T1000 (cell line): ENCODE measurements around the gene RFFL.
"Not testable (repeated sequence)": the region's sequence is repeated elsewhere in the genome, so short reads cannot be mapped to it uniquely, and the experiment has no call there.

Experiments
- DNase-seq: peaks from one replicate; lab custom pipeline; 2025; ENCODE audit warnings: mixed read lengths; lab: John Stamatoyannopoulos, UW

The RFFL gene, protein sequence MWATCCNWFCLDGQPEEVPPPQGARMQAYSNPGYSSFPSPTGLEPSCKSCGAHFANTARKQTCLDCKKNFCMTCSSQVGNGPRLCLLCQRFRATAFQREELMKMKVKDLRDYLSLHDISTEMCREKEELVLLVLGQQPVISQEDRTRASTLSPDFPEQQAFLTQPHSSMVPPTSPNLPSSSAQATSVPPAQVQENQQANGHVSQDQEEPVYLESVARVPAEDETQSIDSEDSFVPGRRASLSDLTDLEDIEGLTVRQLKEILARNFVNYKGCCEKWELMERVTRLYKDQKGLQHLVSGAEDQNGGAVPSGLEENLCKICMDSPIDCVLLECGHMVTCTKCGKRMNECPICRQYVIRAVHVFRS

GRCh38 chr17:35063514-35064223, at the start of gene RFFL:
TSS of gene RFFL (minus strand) at chr17:35063707. CDS start at chr17:35026553, 37,154 bp downstream.
- peak; percentile 92 for DNase-seq

DNA sequence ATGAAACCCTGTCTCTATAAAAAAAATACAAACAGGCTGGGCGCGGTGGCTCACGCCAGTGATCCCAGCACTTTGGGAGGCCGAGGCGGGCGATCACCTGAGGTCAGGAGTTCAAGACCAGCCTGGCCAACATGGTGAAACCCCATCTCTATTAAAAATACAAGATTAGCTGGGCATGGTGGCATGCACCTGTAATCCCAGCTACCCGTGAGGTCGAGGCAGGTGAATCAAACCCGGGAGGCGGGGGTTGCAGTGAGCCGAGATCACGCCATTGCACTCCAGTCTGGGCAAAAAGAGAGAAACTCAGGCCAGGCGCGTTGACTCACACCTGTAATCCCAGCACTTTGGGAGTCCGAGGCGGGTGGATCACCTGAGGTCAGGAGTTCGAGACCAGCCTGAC, 47.3 kb upstream of the RFFL start:
- DNase-seq, result not testable (repeated sequence)

DNA sequence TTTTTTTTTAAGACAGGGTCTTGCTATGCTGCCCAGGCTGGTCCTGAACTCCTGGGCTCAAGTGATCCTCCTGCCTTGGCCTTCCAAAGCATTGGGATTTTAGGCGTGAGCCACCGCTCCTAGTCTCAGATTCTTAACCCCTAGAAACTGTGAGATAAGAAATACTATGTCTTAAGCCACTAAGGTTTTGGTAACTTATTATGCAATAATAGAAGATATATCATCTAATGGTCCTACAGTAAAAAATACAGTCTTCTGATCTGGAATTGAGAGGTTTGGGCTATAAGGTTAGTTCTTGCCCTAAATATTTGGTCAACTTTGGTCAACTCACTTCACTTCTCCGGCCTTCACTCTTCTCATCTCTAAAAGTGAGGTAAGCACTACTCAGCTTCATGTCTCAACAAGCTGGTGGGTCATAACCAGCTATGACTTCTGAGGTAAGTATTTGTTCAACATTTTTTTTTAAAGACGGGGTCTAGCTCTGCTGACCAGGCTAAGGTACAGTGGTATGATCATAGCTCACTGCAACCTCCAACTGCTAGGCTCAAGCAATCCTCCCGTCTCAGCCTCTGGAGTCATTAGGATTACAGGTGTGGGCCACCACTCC, 41.4 kb upstream of the RFFL start:
- DNase-seq, result no peak

- no peak for DNase-seq
These were observed 39.8 kb upstream of the RFFL start for GRCh38 chr17:35103271-35103670.

GRCh38 chr17:35101725-35102124, 38.2 kb upstream of the RFFL start:
- no peak for DNase-seq

DNA sequence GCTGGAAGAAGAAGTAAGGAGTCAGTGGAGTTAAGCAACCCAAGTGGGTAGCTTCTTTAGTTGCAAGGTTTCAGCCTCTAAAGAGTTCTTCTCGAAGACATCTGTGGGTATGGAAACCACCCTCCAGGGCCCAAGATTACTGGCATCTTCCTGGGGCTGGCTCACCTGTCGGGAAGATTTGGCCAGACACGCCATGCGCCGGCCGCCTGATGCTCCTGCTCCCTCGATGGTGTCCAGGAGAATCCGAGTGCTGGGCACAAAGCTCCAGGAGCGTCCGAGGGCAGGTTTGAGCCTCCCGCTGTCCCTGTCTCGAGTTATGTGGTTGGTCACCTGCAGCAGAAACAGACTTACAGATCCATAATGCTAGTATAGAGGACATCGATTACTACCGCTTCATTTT, 37.5 kb upstream of the RFFL start:
- no peak for DNase-seq

DNA sequence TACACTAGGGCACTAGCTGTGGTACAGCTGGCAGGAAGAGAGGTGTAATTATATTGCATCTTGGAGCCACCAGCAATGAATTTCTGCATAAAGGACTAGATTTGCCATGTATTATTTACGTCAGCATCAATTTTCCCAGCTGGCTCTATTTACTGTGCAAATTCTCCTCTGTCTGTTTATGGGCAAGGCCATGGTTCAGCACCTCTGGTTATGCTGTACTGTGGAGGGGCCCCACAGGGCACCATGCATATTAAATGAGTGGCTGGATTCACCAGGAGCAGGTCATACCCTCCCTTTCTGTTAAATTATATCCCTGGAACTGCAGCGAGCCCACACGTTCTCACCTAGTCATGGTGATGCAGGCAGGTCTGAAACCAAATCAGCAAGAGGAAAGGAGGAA, 36.4 kb upstream of the RFFL start:
- DNase-seq, result no peak

GRCh38 chr17:35097776-35098175, 34.3 kb upstream of the RFFL start:
- DNase-seq, result no peak

DNA sequence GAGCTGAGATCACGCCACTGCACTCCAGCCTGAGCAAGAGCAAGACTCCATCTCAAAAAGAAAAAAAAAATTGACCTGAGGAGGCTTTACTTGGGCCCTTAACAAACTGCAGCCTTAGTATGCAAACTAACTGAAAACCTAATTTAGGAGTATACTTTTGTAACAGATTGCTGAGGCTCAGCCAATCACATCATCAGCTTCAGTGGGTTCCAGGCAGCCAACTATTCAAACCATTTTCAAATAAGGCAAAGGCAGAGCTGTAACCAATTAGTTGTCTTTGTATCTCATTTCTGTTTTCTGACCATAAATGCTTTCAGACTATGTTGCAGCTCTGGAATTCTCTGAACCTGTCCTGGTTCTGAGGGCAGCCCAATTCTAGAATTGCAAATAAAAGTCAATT, 32.2 kb upstream of the RFFL start:
- DNase-seq, result no peak

GRCh38 chr17:35094902-35095301, 31.4 kb upstream of the RFFL start:
- peak; percentile 36 for DNase-seq

DNA sequence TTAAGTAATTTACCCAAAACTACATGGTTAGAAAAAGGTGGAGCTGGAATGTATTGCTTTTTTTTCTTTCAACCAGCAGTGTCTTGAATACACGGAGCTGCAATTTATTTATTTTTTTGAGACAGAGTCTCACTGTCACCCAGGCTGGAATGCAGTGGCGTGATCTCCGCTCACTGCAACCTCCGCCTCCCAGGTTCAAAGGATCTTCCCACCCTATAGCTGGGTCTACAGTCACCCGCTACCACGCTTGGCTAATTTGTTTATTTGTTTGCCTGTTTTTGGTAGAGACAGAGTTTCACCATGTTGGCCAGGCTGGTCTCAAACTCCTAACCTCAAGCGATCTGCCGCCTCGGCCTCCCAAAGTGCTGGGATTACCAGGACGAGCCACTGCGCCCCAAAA, 27.2 kb upstream of the RFFL start:
- DNase-seq, result not testable (repeated sequence)

- DNase-seq, result no peak
These were observed 26.2 kb upstream of the RFFL start for GRCh38 chr17:35089586-35090296.

DNA sequence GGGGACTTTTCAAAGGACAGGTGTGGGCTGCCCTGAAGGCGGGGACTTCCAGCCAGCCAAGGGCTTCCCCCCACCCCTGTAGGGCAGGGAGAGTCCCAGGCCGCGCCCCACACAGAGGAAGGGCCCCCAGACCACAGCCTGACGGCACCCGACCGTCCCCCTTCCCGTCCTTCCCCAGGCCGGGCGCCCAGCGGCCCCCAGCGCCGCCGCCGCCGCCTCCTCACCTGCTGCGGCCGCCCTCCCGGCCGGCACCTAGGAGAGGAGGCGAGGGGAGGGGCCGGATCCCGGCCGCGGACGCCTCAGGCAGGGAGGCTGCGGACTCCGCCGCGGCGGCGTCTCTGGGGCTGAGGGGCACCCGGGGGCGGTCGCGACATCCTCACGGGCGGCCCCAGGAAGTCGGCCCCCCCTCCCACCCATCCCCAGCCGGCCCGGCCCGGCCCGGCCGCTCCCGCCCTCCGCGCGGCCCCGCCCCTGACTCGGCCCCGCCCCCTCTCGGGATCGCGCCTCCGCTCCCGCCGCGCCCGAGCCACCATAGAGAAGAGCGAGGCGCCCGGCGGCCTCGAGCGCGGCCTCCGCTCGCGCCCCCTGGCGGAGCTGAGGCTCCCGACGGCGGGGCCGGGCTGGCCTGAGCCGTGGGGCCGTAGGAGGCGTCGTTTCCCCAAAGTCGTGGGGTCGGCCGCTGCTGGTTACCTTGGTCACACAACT, 25.5 kb upstream of the RFFL start:
- peak; percentile 81 for DNase-seq

GRCh38 chr17:35088356-35088880, 24.9 kb upstream of the RFFL start:
- DNase-seq, result peak; percentile 13

DNA sequence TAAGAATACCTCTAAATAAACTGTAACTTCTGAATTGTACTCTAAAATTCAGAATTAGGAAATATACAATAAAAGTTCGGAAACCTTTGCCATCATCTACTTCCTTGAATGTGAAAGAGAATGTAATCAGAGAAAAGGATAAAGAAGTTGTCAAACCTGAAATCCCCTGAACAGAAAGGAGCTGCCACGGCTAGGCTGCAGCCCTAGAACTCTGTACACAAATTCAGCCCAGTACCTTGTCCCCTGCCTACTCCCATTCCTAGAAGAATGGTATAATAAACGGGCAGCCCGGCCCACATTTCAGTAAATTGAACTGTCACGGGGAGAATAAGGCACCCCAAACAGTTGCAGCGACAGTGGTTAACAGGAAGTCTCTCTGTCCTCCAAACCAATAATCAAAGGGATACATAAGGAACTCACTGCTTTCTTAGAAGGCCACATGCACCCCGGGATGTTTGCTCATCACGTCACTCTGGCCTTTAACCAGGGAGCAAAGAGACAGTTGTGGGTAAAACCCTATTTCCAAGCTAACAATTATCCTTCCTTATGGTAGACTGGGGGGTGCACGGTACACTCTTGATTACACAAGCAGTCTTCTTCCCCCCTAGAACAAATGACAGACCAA, 24.3 kb upstream of the RFFL start:
- DNase-seq, result no peak

DNA sequence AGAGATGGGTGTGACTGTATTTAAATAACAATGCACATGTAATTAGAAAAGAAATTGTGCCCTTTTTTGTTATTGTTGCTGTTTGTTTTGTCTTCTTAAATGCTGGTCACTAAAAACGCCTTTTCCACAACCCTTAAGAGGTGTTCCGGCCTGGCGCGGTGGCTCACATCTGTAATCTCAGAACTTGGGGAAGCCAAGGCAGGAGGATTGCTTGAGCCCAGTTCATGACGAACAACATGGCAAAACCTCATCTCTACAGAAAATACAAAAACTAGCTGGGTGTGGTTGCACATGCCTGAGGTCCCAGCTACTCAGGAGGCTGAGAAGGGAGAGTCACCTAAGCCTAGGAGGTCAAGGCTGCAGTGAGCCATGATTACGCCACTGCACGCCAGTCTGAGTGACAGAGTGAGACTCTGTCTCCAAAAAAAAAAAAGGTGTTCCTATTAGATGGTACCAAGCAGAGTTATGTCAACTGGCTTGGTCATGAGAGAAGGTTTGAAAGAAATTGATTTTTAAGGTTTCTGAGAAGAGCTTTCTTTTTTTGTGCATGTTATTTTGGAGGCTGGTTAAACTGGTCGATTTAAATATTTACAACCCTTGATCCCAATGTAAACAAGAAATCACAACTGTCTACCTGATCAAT, 23.5 kb upstream of the RFFL start:
- no peak for DNase-seq

DNA sequence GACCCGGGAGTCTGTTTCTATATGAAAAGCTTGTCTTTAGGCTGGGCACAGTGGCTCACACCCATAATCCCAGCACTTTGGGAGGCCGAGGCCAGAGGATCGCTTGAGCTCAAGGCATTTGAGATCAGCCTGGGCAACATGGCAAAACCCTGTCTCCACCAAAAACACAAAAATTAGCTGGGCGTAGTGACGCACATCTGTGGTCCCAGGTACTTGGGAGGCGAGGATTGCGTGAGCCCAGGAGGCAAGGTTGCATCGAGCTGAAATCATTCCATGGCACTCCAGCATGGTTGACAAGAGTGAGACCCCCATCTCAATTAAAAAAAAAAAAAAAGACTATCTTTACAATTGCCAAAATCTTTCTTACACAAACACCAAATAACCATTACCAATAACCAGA, 22.7 kb upstream of the RFFL start:
- DNase-seq, result no peak

- DNase-seq, result no peak
These were observed 21.5 kb upstream of the RFFL start for GRCh38 chr17:35084987-35085386.

DNA sequence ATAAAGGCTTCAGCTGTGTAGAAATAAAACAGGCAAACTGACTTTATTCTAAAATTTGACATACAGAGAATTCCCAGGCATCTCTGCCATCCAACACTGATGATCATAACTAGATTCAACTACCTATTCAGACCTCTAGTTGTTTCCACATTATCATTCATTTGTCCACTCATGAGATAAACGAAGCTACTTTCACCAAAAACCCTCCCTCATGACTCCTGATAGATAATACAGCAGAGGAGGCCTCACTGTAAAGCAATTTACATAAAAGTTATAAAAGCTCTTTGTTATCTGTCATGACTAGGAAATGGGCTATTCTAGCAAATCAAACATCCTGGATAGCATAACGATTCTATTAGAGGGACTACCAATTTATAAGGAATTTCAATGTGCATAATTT, 19.6 kb upstream of the RFFL start:
- DNase-seq, result no peak

GRCh38 chr17:35082073-35082657, 18.7 kb upstream of the RFFL start:
- DNase-seq, result no peak
